DMS53 (cell line): Measurements from ENCODE around the gene BCR.
"Not testable (repeated sequence)": the region's sequence is repeated elsewhere in the genome, so short reads cannot be mapped to it uniquely, and the experiment has no call there.

Experiments used
- DNase-seq: peaks from one replicate; lab custom pipeline; 2025; lab: John Stamatoyannopoulos, UW

Gene BCR

DNA sequence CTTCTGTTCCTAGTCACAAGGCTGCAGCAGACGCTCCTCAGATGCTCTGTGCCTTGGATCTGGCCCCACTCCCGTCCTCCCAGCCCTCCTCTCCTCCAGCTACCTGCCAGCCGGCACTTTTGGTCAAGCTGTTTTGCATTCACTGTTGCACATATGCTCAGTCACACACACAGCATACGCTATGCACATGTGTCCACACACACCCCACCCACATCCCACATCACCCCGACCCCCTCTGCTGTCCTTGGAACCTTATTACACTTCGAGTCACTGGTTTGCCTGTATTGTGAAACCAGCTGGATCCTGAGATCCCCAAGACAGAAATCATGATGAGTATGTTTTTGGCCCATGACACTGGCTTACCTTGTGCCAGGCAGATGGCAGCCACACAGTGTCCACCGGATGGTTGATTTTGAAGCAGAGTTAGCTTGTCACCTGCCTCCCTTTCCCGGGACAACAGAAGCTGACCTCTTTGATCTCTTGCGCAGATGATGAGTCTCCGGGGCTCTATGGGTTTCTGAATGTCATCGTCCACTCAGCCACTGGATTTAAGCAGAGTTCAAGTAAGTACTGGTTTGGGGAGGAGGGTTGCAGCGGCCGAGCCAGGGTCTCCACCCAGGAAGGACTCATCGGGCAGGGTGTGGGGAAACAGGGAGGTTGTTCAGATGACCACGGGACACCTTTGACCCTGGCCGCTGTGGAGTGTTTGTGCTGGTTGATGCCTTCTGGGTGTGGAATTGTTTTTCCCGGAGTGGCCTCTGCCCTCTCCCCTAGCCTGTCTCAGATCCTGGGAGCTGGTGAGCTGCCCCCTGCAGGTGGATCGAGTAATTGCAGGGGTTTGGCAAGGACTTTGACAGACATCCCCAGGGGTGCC is 109.8 kb downstream of the BCR start:
- DNase-seq, result peak; percentile 46

DNA sequence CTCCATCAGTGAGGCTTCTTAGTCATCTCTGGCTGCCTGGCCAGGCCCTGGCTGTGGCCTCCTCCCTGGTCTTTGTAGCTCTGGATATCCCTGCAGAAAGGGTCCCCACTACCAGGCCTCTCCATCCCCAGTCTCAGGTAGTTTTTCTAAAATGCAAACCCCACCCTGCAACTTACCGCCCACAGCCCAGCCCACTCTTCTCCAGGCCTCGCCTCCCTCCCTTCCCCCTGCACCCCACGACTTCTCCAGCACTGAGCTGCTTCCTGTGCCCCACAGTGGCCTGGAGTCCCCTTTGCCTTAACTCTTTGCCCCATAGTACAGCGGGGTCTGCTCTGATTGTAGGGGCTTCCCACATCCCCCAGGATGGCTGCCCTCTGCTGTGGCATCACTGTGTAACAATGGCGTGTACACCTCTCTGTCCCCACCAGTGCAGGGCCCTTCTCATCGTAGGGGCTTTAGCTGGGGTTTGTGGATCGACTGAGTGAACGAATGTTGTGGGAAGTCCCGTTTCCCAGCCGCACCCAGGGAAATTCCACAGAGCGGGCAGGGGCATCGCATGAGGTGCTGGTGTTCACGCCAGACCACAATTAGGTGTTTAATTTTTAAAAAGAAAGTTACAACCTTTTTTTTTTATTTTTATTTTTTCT is 111.6 kb downstream of the BCR start:
- no peak for DNase-seq

DNA sequence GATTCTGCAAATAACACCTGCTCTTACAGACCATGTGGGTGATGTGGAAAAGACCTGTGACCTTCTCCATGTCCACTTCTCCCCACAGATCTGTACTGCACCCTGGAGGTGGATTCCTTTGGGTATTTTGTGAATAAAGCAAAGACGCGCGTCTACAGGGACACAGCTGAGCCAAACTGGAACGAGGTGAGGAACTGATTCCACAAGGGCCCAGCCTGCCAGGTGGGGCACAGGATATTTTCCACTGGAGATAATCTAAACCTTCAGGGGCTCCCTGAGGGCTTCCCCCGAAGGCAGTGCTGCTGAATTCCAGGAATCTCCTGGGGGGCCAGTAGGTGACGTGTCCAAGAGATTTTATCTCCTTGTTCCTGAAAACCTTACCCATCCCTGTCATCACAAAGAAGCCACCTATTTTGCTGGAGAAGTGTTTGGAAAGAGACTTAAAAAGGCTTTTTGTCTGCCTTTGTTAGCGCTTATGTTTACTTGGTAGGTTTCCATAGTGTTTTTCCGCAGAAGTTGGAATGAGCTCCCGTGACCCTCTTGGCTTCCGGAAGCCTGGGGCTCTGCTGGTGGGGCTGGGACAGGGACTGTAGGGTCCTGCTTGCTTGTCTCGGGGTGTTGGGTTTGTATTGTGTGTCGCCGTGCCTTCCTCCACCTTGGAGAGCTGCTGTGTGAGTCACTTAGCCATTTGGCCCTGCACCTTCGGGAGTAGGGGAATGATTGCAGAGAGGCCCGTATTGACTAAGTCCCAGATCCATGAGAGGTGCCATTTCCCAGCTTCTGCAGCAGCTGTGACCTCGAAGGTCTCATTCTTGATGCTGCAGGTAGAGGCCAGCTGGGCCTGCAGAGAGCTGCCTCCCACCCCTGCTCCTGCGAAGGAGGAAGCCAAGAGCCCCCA is 112.4 kb downstream of the BCR start:
- DNase-seq, result no peak

DNA sequence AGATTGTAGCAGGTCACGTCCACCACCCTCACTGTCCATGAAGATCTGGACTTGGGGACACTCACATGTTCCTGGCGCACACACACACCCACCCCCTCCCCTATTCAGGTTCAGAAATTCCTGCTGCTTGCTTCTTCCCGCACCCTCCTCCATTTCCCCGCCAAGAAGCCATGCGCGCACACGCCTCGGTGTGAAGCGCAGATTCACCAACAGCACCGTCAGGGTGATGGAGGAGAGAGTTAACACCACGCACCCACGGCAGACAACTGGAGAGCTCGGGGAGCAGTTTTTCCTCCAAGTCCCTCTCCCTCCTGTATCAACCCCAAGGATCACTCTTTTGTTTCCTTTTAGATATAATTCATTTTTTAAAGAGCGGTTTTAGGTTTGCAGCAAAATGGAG is 113.4 kb downstream of the BCR start:
- no peak for DNase-seq

DNA sequence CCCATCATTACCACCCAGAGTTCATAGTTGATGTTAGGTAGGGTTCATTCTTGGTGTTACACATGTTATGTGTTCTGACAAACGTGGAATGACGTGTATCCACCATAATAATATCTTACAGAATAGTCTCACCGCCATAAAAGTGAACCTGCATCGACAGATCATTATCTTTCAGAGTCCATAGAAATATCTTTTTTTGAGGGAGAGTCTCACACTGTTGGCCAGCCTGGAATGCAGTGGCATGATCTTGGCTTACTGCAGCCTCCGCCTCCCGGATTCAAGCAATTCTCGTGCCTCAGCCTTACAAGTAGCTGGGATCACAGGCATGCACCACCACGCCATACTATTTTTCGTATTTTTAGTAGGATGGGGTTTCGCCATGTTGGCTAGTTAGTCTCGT is 113.9 kb downstream of the BCR start:
- no peak for DNase-seq

DNA sequence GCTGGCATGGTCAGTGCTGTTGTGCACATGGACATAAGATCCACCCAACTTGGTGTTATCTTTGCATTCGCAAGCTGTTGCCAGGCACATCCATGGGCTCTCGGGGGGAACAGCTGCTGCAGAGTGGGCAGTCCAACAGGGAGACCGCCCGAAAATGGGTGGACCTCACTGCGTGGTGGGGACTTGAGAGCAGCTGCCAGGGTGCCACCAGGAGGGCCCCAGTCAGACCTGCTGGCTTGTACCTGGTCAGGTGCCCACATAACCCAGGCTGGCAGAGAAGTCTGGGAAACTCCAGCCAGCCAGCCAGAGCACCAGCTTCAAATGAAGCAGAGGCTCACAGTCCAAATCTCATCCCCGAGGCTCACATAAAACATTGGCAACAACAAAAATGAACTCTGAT is 120.2 kb downstream of the BCR start:
- no peak for DNase-seq

DNA sequence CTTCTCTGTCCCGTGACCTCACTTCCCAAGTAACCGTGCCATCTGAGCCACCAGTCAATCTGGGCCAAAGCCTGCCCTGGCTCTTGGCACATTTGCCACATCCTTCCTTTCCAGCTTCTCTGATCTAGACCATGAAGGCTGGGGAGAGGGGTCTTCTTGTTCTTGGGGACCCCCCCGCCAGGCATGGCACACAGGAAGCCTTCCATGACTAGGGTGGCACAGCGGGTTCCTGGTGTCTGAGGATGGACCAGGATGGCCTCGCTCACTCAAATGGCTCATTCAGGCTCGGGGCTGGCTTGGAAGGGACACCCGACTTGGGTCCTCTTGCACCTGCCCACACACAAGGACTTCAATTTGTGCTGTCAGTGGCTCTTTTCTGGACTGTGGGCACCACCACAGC is 121.3 kb downstream of the BCR start:
- DNase-seq, result no peak

DNA sequence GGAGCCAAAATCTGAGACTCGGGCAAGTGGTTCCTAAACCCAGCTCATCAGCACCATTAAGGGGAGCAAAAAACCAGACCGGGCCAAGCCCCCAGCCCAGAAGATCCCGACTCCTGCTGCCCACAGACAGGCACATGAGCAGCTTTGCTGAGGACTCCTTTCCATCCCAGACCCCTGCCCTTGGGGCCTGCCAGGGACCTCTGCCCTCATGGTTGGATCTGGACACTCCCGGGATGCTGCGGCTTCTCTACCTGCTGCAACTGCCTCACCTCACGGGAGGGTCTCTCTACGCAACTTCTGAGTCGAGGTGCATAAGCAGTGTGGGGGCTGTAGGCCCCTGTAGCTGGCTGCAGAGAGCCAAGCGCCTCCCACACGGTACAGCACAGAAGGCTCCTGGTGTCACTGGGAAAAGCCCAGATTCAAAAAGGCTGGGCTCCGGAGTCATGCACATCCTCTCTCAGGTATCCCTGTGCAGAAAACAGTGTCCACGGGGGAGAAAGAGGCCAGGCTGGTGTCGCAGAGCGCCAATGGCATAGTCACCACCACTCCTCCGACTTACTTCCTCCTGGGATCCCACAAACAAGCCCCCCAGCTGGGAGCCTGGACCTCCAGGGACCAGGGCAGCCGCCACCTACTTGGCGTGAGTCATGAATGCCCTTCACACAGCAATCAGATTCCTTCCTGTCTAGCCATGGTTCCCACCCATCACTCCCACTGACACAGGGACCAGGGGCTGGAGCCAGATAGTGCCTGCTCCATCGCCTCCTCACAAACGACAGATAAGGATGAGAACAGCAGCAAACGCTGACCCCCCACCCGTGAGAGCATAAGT is 122.1 kb downstream of the BCR start:
- DNase-seq, result no peak

DNA sequence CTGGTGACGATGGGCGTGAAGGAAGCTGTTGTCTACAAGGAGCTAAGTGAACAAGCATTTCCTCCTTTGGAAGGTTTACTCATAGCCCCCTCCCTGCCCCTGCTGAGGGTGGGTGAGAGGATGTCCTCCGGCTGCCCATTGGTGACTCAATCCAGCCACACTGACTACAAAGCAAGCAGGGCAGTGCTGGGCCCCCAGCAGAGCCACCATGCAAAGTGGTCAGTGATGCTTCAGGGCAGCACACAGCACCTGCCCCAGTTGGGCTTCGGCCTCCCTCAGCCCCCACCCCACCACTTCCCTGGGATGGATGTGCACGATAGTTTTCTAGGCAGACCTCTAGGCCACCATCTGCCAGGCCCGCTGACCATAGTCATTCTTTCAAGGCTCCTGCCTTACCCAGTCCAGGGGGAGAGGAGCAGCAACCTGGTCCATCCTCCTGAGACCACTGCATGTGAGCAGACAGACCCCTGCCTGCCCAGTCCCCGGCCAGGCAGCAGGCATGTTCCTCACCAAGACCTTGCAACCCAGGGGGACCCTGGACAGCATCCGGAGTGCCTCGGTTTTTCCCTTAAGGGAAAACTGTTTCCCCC is 125.1 kb downstream of the BCR start:
- no peak for DNase-seq

DNA sequence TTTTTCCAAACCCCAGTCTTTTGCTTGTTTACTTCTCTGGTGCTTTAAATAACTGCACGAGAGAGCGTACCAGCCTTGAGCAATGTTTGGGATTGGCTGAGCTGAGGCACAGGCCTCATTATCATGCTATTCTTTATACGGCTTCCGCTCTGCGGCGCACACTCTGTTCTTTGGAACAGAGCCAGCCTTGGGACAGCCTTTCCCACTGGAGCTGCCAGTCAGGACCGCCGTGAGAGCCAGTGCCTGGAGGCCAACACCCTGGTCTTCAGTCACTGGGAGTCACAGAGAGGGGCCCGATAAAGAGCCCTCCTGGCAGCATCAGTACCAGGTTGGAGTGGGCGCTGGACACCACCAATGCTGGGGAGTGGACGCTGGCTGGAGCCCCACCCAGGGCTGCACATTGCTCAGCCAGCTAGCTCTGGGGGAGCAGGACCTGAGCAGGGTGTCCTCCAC is 125.6 kb downstream of the BCR start:
- DNase-seq, result no peak

DNA sequence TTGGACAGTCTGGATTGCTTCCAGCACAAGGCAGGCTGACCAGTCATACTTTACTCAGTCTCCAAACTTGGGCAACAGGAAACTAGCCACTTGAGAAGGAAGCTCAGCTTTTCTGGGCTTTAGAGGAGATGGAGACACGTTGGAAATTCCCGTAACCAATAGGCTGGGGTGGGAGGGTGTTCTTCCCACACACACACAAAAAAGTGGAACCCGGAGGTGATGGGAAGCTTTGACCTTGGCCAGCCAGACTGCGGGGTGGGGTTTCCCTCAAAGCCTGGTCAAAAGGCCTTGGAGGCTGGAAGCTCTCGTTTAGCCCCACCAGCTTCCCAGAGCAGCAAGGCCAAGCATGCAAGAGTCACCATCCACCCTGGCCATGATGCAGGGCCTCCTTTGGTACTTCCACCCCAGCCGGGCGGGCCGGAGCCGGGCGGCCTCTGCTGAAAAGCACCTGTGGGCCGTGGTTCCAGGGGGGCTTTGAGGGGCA is 126.2 kb downstream of the BCR start:
- no peak for DNase-seq

DNA sequence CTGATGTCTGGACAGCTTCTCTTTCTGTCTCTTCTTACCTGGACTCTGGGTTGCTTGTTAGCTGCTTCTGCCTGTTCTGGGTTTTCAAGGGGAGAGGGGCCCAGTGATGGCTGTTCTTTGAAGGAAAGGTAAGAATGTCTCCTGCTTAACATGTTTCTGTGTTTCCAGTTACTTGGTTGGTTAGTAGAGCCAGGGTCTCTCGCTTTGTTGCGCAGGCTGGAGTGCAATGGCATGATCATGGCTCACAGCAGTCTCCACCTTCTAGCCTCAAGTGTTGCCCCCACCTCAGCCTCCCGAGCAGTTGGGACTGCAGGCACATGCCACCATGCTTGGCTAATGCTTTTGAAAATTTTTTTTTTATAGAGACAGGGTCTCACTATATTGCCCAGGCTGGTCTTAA is 126.6 kb downstream of the BCR start:
- no peak for DNase-seq

DNA sequence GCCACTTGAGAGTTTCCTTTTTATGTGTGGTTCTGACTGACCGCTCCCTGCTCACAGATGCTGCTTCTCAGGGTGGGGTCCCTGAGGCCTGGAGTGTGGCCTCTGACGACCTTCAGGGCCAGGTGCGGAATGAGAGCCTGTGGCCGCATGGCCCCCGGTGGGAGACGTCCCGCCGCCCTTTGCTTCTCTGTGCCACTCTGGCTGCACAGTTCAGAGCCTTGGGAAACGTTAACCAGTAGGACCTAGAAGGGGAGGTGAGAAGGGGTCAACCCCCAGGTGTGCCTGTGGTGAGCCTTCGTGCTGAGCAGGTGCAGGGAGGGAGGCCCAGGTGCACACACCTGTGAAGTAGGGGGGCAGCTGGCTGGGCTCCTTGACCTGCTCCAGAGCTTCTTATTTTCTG is 127.2 kb downstream of the BCR start:
- not testable (repeated sequence) for DNase-seq

DNA sequence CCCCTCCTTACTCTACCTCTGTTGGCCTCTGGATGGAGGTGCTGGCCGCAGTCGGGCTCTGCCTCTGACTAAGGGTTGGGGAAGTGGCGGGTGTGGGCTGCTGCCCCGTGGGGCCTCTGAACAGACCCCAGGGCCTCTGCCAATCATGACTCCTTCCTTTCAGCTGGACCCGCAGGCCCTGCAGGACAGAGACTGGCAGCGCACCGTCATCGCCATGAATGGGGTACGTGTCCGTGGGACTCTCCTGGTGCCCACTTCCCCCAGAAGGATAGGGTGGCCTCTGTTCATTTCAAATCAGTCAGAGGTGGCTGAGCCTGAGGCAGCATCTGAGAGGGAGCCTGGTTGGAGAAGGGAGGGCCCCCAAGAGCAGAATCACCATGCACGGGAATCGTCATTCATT is 129.0 kb downstream of the BCR start:
- not testable (repeated sequence) for DNase-seq

DNA sequence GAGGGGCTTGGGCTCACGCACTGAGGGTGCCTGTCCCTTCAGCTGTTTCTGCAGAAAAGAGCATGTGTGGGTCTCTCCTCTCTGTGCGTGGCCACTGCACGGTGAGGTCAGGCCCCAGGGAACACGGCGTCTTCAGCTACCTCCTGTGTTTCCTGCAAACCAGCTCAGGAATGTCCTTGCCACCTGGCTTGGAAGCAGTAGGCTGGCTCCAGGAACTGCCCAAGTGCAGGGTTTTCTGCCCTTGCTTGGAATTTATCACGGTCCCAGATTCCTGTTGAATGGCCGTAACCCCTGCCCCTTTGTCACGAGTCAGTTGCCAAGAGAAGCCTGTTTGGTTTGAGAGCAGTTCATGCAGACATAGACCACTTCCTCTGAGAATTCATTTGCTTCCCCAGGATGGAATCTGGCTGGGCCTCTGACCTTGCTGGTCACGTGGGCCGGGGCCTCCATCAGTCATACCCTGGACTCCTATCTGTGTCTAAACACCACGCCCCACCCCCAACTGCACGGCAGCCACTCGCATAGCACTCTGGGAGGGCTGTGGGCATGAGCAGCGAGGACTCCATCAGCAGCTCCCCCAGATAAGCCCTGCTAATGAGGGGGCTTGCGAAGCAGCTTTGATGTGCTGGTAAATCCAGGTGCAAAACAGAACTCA is 130.3 kb downstream of the BCR start:
- not testable (repeated sequence) for DNase-seq

DNA sequence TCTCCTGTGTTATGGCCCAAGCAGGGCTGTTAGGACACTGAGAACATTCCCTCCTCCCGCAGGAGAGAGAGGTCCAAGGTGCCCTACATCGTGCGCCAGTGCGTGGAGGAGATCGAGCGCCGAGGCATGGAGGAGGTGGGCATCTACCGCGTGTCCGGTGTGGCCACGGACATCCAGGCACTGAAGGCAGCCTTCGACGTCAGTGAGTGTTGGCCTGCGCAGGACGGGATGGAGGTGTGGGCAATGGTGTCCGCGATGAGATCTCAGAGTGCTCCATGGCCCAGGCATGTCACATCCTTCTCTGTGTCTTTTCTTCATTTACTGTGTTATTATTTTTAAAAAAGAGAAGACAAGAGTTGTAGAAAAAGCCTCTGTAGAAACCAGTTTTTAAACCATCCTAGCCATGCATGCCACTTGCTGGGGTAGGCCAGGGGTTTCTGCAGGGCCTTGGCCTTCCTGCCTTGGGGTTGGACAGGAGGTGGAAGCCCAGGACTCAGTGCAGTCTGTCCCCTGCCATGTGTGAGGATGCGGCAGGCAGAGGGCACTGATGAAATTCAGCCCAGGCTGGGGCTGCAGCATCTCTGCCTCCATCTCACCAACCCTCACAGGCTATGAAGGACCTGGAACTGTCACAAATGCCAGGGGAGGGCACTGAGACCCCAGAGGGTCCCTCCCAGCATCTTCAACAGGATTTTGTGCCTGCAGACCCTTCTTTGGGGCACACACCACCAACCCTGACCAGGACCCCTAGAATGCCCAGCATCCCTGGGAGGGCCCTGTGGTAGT is 131.5 kb downstream of the BCR start:
- DNase-seq, result not testable (repeated sequence)

DNA sequence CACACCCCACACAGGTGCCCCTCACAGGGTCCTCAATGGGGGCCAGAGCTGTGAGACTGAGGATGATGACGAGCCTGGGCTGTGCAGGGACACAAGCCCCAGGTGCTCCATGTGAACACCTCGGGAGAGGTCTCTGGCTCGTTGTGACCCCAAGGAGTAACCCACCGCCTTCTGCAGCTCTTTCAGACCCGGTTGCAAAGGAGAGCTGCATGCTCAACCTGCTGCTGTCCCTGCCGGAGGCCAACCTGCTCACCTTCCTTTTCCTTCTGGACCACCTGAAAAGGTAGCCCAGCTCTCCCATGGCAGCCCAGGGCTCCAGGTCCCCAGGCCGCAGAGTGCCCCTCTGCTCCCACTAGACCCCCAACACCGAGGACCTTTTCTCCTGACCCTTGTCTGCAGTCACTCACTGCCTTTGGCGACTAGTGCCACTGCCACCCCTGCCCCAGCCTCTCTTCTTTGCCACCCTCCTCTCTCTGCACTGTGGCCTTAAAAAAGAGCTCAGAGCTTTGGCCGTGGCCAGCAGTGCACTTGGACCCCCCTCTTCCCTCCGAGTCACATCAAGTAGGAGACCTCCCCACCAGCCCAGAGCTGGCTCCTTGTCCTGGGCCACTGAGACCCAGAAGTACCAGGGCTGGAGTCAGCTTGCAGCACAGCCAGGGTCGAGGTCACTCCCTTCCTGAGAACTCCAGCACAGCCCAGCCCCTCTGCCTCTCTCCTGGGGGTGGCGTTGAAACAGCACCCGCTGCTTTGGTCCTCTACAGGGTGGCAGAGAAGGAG is 133.7 kb downstream of the BCR start:
- no peak for DNase-seq

DNA sequence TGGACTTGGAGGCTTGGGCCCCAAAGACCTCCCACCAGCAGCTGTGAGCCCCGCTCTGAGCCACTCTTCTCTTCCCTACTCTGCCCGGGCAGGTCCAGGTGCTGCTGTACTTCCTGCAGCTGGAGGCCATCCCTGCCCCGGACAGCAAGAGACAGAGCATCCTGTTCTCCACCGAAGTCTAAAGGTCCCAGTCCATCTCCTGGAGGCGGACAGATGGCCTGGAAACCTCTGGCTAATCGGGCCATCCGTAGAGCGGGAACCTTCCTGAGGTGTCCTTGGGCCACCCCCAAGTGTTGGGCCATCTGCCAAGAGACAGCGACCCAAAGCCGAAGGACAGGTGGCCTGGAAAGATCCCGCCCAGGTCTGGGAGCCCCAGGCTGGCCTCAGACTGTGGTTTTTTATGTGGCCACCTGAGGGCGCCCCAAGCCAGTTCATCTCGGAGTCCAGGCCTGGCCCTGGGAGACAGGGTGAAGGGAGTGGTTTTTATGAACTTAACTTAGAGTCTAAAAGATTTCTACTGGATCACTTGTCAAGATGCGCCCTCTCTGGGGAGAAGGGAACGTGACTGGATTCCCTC is 135.1 kb downstream of the BCR start:
- DNase-seq, result peak; percentile 79
